Medulla oblongata (tissue), 1 donor: ENCODE measurements around the gene SMARCA4.

Source experiments
- DNase-seq: peaks from one replicate; pipeline ENCODE4 v3.0.0-alpha.2; 2015; ENCODE audit errors: extremely low spot score

The SMARCA4 gene

GRCh38 chr19:11033763-11034162 lies 72.9 kb downstream of the SMARCA4 start:
- DNase-seq = no peak

GRCh38 chr19:11034449-11035213 lies 73.8 kb downstream of the SMARCA4 start:
- DNase-seq = no peak

GRCh38 chr19:11035441-11036377 lies 74.9 kb downstream of the SMARCA4 start:
- peak; percentile 90 for DNase-seq

GRCh38 chr19:11038511-11038910 lies 77.7 kb downstream of the SMARCA4 start:
- DNase-seq = no peak

- no peak for DNase-seq
These were observed 80.4 kb downstream of the SMARCA4 start for GRCh38 chr19:11041194-11041593.

GRCh38 chr19:11041966-11042627 lies 81.3 kb downstream of the SMARCA4 start:
- DNase-seq = no peak

- no peak for DNase-seq
These were observed 83.6 kb downstream of the SMARCA4 start for GRCh38 chr19:11044431-11044830.

GRCh38 chr19:11045536-11045935 lies 84.7 kb downstream of the SMARCA4 start:
- DNase-seq = no peak

- DNase-seq = no peak
These were observed 86.0 kb downstream of the SMARCA4 start for GRCh38 chr19:11046605-11047354.

GRCh38 chr19:11047866-11048265 lies 87.0 kb downstream of the SMARCA4 start:
- DNase-seq = no peak

GRCh38 chr19:11050323-11051114 lies 89.7 kb downstream of the SMARCA4 start:
- DNase-seq = peak; percentile 8

- DNase-seq = no peak
These were observed 93.0 kb downstream of the SMARCA4 start for GRCh38 chr19:11053817-11054195.

- no peak for DNase-seq
These were observed 93.4 kb downstream of the SMARCA4 start for GRCh38 chr19:11054200-11054599.

GRCh38 chr19:11054628-11055027 lies 93.8 kb downstream of the SMARCA4 start:
- DNase-seq = no peak

GRCh38 chr19:11058246-11059030 lies 97.6 kb downstream of the SMARCA4 start:
- DNase-seq = no peak

GRCh38 chr19:11059511-11060358 lies 98.9 kb downstream of the SMARCA4 start:
- DNase-seq = no peak

GRCh38 chr19:11061952-11062351 lies 101.1 kb downstream of the SMARCA4 start:
- DNase-seq = no peak

- no peak for DNase-seq
These were observed 102.6 kb downstream of the SMARCA4 start for GRCh38 chr19:11063434-11063833.

GRCh38 chr19:11064831-11065303 lies 104.0 kb downstream of the SMARCA4 start:
- peak; percentile 12 for DNase-seq
